SKM-1 treated with dmso at 0.1 percent for 144 hours (cell line): ENCODE data around the gene EDEM1.
"Not testable (repeated sequence)": the region's sequence is repeated elsewhere in the genome, so short reads cannot be mapped to it uniquely, and the experiment has no call there.

Experiments used
- DNase-seq: peaks from one replicate; lab custom pipeline; 2025; ENCODE audit not compliant: unreplicated experiment; lab: John Stamatoyannopoulos, UW

EDEM1 gene

GRCh38 chr3:5187156-5187919, at the start of gene EDEM1:
EDEM1 (plus strand) TSS chr3:5187707; CDS start chr3:5187806, 99 bp downstream.
- DNase-seq = peak; percentile 92

GRCh38 chr3:5138214-5138981, 49.1 kb upstream of the EDEM1 start:
- no peak for DNase-seq

- no peak for DNase-seq
These were observed 47.3 kb upstream of the EDEM1 start for GRCh38 chr3:5140230-5140621.

GRCh38 chr3:5140839-5141238, 46.7 kb upstream of the EDEM1 start:
- DNase-seq = no peak

GRCh38 chr3:5141760-5142159, 45.7 kb upstream of the EDEM1 start:
- no peak for DNase-seq

GRCh38 chr3:5143464-5143863, 44.0 kb upstream of the EDEM1 start:
- DNase-seq = no peak

GRCh38 chr3:5144316-5144994, 43.1 kb upstream of the EDEM1 start:
- DNase-seq = peak; percentile 67

GRCh38 chr3:5145120-5145519, 42.4 kb upstream of the EDEM1 start:
- DNase-seq = no peak

- not testable (repeated sequence) for DNase-seq
These were observed 40.4 kb upstream of the EDEM1 start for GRCh38 chr3:5147152-5147551.

- no peak for DNase-seq
These were observed 38.1 kb upstream of the EDEM1 start for GRCh38 chr3:5149306-5149880.

- DNase-seq = no peak
These were observed 35.9 kb upstream of the EDEM1 start for GRCh38 chr3:5151586-5151985.

- no peak for DNase-seq
These were observed 34.4 kb upstream of the EDEM1 start for GRCh38 chr3:5153074-5153473.

- no peak for DNase-seq
These were observed 32.3 kb upstream of the EDEM1 start for GRCh38 chr3:5155241-5155640.

- no peak for DNase-seq
These were observed 27.2 kb upstream of the EDEM1 start for GRCh38 chr3:5160321-5160720.

GRCh38 chr3:5160940-5161858, 26.3 kb upstream of the EDEM1 start:
- DNase-seq = no peak

GRCh38 chr3:5162102-5162501, 25.4 kb upstream of the EDEM1 start:
- no peak for DNase-seq

GRCh38 chr3:5165698-5166097, 21.8 kb upstream of the EDEM1 start:
- DNase-seq = no peak

- DNase-seq = no peak
These were observed 20.7 kb upstream of the EDEM1 start for GRCh38 chr3:5166846-5167245.

- no peak for DNase-seq
These were observed 19.4 kb upstream of the EDEM1 start for GRCh38 chr3:5168110-5168509.

- no peak for DNase-seq
These were observed 17.7 kb upstream of the EDEM1 start for GRCh38 chr3:5169807-5170206.
